WTC11 (cell line): ENCODE results near the gene PTPRB.

Experiments
- NFE2L1 ChIP-seq: sonication (generic); formaldehyde crosslinking; IDR thresholded peaks from 2 replicates; pipeline ENCODE4 v1.8.1; 2023; ENCODE audit warnings: missing genetic modification reagents
- ZNF121 ChIP-seq: sonication (generic); formaldehyde crosslinking; IDR thresholded peaks from 2 replicates; pipeline ENCODE4 v1.8.0; 2023; ENCODE audit warnings: missing genetic modification reagents
- TF ChIP-seq, protein P1 (sequence below): fragments of 200-600 bp; IDR thresholded peaks from 2 replicates; pipeline ENCODE4 v1.8.0; 2022; ENCODE audit warnings: antibody characterized with exemption
- TF ChIP-seq, protein P2 (sequence below): sonication (generic); formaldehyde crosslinking; IDR thresholded peaks from 2 replicates; pipeline ENCODE4 v1.8.0; 2022; ENCODE audit warnings: mild to moderate bottlenecking, missing genetic modification reagents

DNA sequence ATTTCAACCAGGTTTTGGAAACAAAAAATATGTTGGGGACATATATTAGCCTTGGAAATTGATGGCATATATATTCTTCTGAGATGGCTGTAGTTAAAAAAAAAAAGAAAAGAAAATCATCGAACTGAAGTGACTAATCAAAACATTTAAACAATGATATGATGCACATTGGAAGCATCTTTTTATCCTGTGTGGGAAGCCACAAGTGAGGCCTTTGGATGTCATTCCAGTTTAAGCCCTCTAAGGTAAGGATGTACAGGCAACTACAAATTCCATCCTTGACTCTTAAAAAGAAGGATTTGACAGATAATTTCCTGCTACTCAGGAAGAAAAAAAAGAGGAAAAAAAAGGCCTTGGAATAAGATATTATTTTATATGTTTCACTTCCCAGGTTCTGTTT is 9.6 kb upstream of the PTPRB start:
- TF ChIP-seq, protein P1, sequence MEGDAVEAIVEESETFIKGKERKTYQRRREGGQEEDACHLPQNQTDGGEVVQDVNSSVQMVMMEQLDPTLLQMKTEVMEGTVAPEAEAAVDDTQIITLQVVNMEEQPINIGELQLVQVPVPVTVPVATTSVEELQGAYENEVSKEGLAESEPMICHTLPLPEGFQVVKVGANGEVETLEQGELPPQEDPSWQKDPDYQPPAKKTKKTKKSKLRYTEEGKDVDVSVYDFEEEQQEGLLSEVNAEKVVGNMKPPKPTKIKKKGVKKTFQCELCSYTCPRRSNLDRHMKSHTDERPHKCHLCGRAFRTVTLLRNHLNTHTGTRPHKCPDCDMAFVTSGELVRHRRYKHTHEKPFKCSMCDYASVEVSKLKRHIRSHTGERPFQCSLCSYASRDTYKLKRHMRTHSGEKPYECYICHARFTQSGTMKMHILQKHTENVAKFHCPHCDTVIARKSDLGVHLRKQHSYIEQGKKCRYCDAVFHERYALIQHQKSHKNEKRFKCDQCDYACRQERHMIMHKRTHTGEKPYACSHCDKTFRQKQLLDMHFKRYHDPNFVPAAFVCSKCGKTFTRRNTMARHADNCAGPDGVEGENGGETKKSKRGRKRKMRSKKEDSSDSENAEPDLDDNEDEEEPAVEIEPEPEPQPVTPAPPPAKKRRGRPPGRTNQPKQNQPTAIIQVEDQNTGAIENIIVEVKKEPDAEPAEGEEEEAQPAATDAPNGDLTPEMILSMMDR, result no peak
- TF ChIP-seq ZNF121, result no peak
- TF ChIP-seq, protein P2, sequence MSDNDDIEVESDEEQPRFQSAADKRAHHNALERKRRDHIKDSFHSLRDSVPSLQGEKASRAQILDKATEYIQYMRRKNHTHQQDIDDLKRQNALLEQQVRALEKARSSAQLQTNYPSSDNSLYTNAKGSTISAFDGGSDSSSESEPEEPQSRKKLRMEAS, result no peak
- TF ChIP-seq NFE2L1 (CRISPR knock-in tag), result no peak
